Central memory CD8-positive, alpha-beta T cell (primary cell): ENCODE results near the gene CCDC87.
"Not testable (repeated sequence)": the region's sequence is repeated elsewhere in the genome, so short reads cannot be mapped to it uniquely, and the experiment has no call there.

Source experiments
- ATAC-seq: fragments of 150-1000 bp; cut with Tn5 transposase; replicated peaks from 2 replicates; pipeline ENCODE4 v1.10.0; 2022; ENCODE audit warnings: mild to moderate bottlenecking, moderate FRiP score, moderate number of reproducible peaks; ENCODE audit not compliant: poor library complexity, severe bottlenecking; ENCODE audit errors: extremely low read depth
- DNase-seq, 2 donors: peaks; one replicate each; pipeline ENCODE4 v3.0.0; 2021; ENCODE audit warnings: low spot score in 2 of 2
- H3K27ac Mint-ChIP-seq: one replicate; pipeline ENCODE4 v1.8.0; 2022; ENCODE audit warnings: low read depth, mild to moderate bottlenecking, moderate library complexity, mixed read lengths
- H3K27me3 Mint-ChIP-seq: one replicate; pipeline ENCODE4 v1.8.0; 2022; ENCODE audit warnings: mixed read lengths
- H3K36me3 Mint-ChIP-seq: one replicate; pipeline ENCODE4 v1.8.0; 2022; ENCODE audit warnings: mild to moderate bottlenecking, moderate library complexity, mixed read lengths; ENCODE audit not compliant: insufficient read depth
- H3K4me1 Mint-ChIP-seq: one replicate; pipeline ENCODE4 v1.8.0; 2022; ENCODE audit warnings: mixed read lengths
- H3K4me3 Mint-ChIP-seq: one replicate; pipeline ENCODE4 v1.8.0; 2022; ENCODE audit warnings: mild to moderate bottlenecking, moderate library complexity, mixed read lengths
- H3K9me3 Mint-ChIP-seq: one replicate; pipeline ENCODE4 v1.8.0; 2022; ENCODE audit warnings: mixed read lengths

CCDC87 gene

DNA sequence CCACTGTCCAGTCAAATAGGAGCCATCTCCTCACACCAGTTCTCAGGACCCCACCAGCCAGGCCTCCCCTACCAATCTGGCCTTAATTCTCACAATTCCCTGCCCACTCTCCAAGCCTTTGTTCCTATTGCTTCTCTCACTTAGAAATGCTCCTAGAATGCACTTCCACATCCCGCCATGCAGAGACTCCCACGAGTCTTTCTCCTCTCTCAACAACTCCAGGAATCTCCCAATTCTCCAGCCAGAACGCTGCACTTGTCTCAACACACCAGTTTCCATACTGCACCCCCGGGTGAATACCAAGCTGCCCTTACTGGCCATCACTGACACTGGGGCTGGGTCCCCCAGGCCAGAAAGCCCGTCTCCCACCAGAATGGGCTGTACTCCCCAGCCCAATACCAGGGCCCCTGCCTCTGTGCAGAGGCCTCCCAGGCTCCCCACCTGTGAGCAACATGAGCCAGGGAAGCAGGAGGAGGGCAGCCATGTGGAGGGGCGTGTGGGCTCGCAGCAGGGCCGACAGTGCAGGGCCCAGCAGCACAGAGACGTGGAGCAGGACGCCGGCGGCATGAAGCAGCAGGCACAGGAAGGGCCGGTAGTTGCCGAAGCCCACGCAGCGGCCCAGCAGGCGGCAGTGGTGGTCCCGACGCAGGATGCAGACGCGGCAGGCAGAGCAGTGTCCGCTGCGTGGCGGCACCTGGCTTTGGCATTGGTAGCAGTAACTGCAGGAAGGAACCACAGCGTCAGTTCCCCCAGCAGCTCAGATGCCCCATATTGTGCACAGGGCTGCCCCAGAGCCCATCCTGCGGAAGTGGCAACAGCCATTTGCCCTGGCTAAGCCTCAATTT lies 49.4 kb downstream of the CCDC87 start:
- H3K4me1 Mint-ChIP-seq, result peaks cover 42% of the 10 kb centered on the region
- peak overlapping the region; percentile 82 for H3K4me3 Mint-ChIP-seq
- DNase-seq (peak; percentile 52 to 71), ATAC-seq (peak; percentile 81)
- H3K27ac Mint-ChIP-seq, result peak overlapping the region; percentile 82
- H3K36me3 Mint-ChIP-seq, result peaks cover 21% of the 10 kb centered on the region
- H3K27me3 Mint-ChIP-seq, result no peaks in the 10 kb centered on the region
- H3K9me3 Mint-ChIP-seq, result no peaks in the 10 kb centered on the region

DNA sequence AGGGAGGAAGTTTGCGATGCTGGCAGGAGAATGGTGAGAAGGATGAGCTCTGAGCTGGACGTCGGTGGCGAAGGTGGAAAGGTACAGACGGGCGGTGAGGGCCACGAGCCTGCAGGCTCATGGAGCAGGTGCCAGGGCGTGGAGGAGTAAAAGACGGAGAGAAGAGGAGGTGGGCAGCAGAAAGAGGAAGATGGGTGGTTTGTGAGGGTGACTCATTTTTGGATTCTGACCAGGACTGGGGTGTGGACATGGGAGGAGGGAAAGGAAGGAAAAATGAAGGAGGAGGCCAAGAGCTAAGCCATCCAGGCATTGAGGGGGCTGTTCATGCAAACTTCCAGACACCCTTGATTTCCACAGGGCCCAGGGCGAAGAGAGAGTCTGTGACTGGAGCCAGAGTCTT lies 50.5 kb downstream of the CCDC87 start:
- ATAC-seq (no peak), DNase-seq (no peak)
- no peaks in the 10 kb centered on the region for H3K27me3 Mint-ChIP-seq
- H3K36me3 Mint-ChIP-seq, result peaks cover 21% of the 10 kb centered on the region
- no peaks in the 10 kb centered on the region for H3K9me3 Mint-ChIP-seq
- H3K4me3 Mint-ChIP-seq, result peak overlapping the region; percentile 6
- peak overlapping the region; percentile 82 for H3K27ac Mint-ChIP-seq
- peaks cover 42% of the 10 kb centered on the region for H3K4me1 Mint-ChIP-seq

DNA sequence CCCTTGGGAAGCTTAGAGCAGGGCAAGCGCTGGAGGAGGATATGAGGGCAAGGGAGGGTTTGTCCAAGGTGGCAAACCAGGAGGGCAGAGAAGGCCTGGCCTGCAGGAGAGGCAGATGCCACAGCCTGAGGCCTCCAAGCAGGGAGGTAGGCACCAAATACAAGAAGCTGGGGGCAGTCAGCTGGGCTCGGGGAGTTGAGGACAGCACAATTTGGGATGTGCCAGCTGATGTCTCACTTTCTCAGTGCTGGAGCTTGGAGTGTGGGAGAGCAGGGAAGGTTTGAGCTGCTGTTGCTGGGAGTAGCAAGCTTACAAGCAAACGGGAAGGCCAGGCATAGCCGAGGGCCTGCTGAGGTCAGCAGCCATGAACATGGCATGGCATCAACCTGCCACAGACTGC lies 51.0 kb downstream of the CCDC87 start:
- Mint-ChIP-seq H3K4me3 (peak overlapping the region; percentile 16), H3K27ac (peak overlapping the region; percentile 82), H3K27me3 (no peaks in the 10 kb centered on the region), H3K9me3 (no peaks in the 10 kb centered on the region), H3K36me3 (peaks cover 26% of the 10 kb centered on the region), H3K4me1 (peaks cover 42% of the 10 kb centered on the region)
- ATAC-seq (no peak), DNase-seq (no peak)

DNA sequence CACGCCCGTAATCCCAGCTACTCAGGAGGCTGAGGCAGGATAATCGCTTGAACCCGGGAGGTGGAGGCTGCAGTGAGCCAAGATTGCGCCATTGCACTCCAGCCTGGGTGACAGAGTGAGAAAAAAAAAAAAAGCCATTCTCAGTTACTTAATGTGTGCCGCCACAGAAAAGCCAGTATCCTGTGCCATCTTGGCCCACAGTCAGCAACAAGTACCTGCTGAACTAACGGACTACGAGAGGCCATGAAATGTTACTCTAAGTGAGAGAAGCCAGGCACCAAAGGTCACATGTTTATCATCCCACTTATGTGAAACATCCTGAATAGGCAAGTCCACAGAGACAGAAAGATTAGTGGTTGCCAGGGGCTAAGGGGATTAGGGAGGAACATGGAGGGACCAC lies 52.3 kb downstream of the CCDC87 start:
- not testable (repeated sequence) for H3K9me3 Mint-ChIP-seq, H3K27ac Mint-ChIP-seq, DNase-seq, ATAC-seq, H3K4me3 Mint-ChIP-seq, H3K27me3 Mint-ChIP-seq
- peaks cover 45% of the 10 kb centered on the region for H3K4me1 Mint-ChIP-seq
- H3K36me3 Mint-ChIP-seq, result peaks cover 34% of the 10 kb centered on the region
